GM23248 (cell line): ENCODE data around the gene DPP6.

Source experiments
- EZH2 ChIP-seq: fragments of 200-600 bp; sonication (generic); IDR thresholded peaks from 2 replicates; pipeline ENCODE4 v1.6.1; 2018; ENCODE audit warnings: antibody characterized with exemption, mild to moderate bottlenecking; ENCODE audit not compliant: insufficient read depth, poor library complexity, severe bottlenecking
- EZH2phosphoT487 ChIP-seq: fragments of 200-600 bp; sonication (generic); IDR thresholded peaks from 2 replicates; pipeline ENCODE4 v1.6.1; 2018; ENCODE audit warnings: antibody characterized with exemption, moderate library complexity, mild to moderate bottlenecking, low read depth; ENCODE audit not compliant: insufficient read depth

GRCh38 chr7:154931906-154932305, 879.7 kb downstream of the DPP6 start:
- TF ChIP-seq EZH2 = no peak
- no peak for TF ChIP-seq EZH2phosphoT487
